Tibial artery (tissue), 4 donors: Measurements from ENCODE around the gene THSD4.

ENCODE experiments used
- DNase-seq, 2 donors: peaks; one replicate each; pipeline ENCODE4 v3.0.0-alpha.2; 2019
- H3K27ac ChIP-seq, 2 donors: fragments of 200-600 bp; sonication (generic) in 1 of 2; 1 replicate in 1 of 2; 2 replicates in 1 of 2; pipeline ENCODE4 v1.5.1; 2018 to 2019; ENCODE audit warnings: mild to moderate bottlenecking in 1 of 2
- H3K27me3 ChIP-seq, 2 donors: fragments of 200-600 bp; sonication (generic) in 1 of 2; one replicate each; pipeline versions ENCODE4 v1.5.1 to v1.6.0; 2016 to 2019
- H3K36me3 ChIP-seq, 3 donors: fragments of 200-600 bp; sonication (generic) in 2 of 3; one replicate each; pipeline ENCODE4 v1.5.1; 2016 to 2019; ENCODE audit warnings: mild to moderate bottlenecking in 2 of 3
- H3K4me1 ChIP-seq, 4 donors: fragments of 200-600 bp; sonication (generic) in 2 of 4; 1 replicate in 3 of 4; 2 replicates in 1 of 4; pipeline ENCODE4 v1.5.1; 2016 to 2019
- H3K4me3 ChIP-seq, 2 donors: fragments of 200-600 bp; sonication (generic) in 1 of 2; 1 replicate in 1 of 2; 2 replicates in 1 of 2; pipeline ENCODE4 v1.5.1; 2018 to 2019; ENCODE audit warnings: mild to moderate bottlenecking in 2 of 2
- H3K9me3 ChIP-seq, 3 donors: fragments of 200-600 bp; sonication (generic) in 1 of 3; one replicate each; pipeline ENCODE4 v1.5.1; 2016 to 2019
- intact Hi-C: fragments of 100-400 bp; cut with DNase I; formaldehyde crosslinking; loops from one replicate; pipeline ENCODE4 v1.15.0; 2023; ENCODE audit warnings: low total_unique reads
- TF ChIP-seq, protein P1 (sequence below), 2 experiments: fragments of 200-600 bp in 1 of 2; fragments of 450-650 bp in 1 of 2; IDR thresholded peaks; one replicate each; pipeline ENCODE4 v1.5.1; 2017 to 2019; ENCODE audit warnings: antibody characterized with exemption in 2 of 2, mild to moderate bottlenecking in 1 of 2, moderate library complexity in 1 of 2

The THSD4 gene

DNA sequence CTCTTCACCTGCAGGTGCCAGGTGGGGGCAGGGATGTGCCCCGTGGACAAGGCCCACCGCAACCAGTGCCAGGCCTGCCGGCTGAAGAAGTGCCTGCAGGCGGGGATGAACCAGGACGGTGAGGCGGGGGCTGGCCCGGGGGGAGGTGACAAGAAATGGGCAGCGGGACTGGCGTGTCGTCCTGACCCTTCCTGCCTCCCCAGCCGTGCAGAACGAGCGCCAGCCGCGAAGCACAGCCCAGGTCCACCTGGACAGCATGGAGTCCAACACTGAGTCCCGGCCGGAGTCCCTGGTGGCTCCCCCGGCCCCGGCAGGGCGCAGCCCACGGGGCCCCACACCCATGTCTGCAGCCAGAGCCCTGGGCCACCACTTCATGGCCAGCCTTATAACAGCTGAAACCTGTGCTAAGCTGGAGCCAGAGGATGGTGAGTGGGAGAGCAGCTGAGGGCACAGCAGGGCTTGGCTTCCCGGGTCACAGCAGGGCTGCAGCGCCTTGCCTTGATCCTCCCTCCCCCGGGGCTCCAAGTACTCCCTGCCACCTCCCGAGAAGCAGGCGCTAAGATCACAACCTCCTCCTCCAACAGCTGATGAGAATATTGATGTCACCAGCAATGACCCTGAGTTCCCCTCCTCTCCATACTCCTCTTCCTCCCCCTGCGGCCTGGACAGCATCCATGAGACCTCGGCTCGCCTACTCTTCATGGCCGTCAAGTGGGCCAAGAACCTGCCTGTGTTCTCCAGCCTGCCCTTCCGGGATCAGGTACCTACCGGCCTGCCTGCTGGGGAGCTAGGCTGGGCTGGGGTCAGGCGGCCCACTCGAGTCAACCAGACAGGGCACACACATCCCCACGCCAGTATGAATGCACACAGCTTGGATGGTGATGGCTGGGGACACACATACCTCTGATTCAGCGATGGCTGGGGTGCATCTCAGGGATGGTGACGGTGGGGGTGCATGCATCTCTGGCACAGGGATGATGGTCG, 696.8 kb downstream of the THSD4 start:
- no peaks in the 10 kb centered on the region for H3K27me3 ChIP-seq
- no peak overlapping the region for H3K27ac ChIP-seq
- no peaks in the 10 kb centered on the region for H3K9me3 ChIP-seq
- intact Hi-C loops, result no loop called here
- DNase-seq, result no peak
- peaks cover 0 to 14% (median 13%) of the 10 kb centered on the region in 4 donors for H3K4me1 ChIP-seq
- TF ChIP-seq, protein P1, sequence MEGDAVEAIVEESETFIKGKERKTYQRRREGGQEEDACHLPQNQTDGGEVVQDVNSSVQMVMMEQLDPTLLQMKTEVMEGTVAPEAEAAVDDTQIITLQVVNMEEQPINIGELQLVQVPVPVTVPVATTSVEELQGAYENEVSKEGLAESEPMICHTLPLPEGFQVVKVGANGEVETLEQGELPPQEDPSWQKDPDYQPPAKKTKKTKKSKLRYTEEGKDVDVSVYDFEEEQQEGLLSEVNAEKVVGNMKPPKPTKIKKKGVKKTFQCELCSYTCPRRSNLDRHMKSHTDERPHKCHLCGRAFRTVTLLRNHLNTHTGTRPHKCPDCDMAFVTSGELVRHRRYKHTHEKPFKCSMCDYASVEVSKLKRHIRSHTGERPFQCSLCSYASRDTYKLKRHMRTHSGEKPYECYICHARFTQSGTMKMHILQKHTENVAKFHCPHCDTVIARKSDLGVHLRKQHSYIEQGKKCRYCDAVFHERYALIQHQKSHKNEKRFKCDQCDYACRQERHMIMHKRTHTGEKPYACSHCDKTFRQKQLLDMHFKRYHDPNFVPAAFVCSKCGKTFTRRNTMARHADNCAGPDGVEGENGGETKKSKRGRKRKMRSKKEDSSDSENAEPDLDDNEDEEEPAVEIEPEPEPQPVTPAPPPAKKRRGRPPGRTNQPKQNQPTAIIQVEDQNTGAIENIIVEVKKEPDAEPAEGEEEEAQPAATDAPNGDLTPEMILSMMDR (IDR thresholded peaks at IDR 0.05), result no peak
- H3K4me3 ChIP-seq, result no peak overlapping the region
- H3K36me3 ChIP-seq, result no peaks in the 10 kb centered on the region

DNA sequence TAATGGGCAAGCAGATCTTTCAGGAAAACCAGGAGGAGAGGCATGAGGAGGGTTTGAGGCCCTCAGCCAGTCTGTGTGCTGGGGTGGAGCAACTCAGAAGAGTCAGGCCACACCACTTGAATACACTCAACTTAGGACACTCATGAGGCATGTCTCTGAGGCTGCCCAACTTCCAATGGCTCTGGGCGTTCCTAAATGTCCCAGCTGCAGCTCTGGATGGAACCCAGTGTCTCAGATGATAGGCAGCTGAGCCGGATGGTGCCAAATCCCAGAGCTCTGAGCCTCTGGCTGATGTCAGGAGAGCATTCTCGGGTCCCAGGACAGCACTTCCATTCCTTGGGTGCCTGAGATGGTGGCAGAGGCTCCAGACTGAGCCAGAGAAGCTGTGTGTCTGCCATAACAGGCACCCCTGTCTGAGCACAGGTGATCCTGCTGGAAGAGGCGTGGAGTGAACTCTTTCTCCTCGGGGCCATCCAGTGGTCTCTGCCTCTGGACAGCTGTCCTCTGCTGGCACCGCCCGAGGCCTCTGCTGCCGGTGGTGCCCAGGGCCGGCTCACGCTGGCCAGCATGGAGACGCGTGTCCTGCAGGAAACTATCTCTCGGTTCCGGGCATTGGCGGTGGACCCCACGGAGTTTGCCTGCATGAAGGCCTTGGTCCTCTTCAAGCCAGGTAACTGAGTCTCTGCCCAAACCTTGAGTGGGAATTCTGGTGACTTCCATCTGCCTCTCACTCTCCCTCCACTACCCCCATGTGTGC, 697.9 kb downstream of the THSD4 start:
- Histone ChIP-seq H3K27ac (no peak overlapping the region), H3K9me3 (no peaks in the 10 kb centered on the region), H3K27me3 (no peaks in the 10 kb centered on the region), H3K4me3 (no peak overlapping the region), H3K4me1 (peaks cover 0 to 3% (median 2%) of the 10 kb centered on the region in 4 donors), H3K36me3 (no peaks in the 10 kb centered on the region)
- intact Hi-C loops, result no loop called here
- no peak for DNase-seq
- TF ChIP-seq, protein P1 (IDR thresholded peaks at IDR 0.05), result no peak

DNA sequence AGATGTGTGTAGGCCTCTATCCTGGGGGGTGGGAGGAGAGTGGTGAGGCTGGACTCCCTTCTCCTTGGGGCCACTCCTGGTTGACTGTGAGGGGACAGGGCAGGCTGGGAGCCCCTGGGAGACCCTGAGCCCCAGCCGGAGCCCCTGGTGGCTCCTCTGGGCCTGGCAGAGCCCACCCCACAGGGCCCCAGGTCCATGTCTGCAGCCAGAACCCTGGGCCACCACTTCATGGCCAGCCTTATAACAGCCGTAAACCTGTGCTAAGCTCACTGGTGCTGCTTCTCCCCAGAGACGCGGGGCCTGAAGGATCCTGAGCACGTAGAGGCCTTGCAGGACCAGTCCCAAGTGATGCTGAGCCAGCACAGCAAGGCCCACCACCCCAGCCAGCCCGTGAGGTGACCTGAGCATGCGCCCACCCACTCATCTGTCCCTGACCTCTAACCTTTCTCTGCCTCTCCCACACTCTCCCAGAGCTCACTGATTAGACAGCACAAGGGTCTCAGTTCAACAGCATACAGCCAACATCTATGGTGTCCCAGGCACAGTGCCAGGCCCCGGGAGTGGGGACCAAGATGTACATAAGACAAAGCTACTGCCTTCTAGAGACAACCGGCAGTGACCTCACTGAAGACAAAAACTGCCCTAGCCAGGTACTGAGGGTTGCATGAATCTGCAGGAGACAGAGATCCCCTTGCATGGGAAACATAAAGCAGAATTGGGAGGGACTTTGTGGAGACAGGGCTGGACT, 698.6 kb downstream of the THSD4 start:
- DNase-seq, result no peak
- no peaks in the 10 kb centered on the region for H3K27me3 ChIP-seq
- no peak overlapping the region for H3K27ac ChIP-seq
- H3K4me3 ChIP-seq, result no peak overlapping the region
- H3K36me3 ChIP-seq, result no peaks in the 10 kb centered on the region
- intact Hi-C loops, result no loop called here
- H3K4me1 ChIP-seq, result no peaks in the 10 kb centered on the region
- TF ChIP-seq, protein P1 (IDR thresholded peaks at IDR 0.05), result no peak
- no peaks in the 10 kb centered on the region for H3K9me3 ChIP-seq

DNA sequence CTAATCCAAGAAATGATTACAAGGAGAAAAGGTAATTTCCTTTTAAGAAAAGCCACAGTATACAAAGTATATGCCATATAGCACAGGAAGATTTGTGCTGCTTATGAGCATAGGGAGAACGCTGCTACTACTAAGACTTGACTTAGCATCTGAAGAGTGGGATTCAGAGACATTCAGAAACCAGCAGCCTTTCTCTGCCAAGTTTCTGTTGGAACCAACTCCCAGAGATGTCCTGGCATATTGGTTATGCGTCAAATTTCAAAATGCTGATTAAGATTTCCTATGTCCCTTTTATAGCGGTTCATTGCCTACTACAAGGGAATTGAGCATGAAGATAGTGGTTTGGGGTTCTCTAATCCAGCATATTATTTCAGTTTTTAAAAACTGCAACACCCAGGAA, 700.0 kb downstream of the THSD4 start:
- H3K4me1 ChIP-seq, result no peaks in the 10 kb centered on the region
- H3K27ac ChIP-seq, result no peak overlapping the region
- H3K27me3 ChIP-seq, result no peaks in the 10 kb centered on the region
- no peaks in the 10 kb centered on the region for H3K36me3 ChIP-seq
- H3K4me3 ChIP-seq, result no peak overlapping the region
- H3K9me3 ChIP-seq, result peaks cover 0 to 3% (median 0%) of the 10 kb centered on the region in 3 donors
- intact Hi-C loops, result no loop called here
- TF ChIP-seq, protein P1 (IDR thresholded peaks at IDR 0.05), result no peak
- DNase-seq, result no peak

DNA sequence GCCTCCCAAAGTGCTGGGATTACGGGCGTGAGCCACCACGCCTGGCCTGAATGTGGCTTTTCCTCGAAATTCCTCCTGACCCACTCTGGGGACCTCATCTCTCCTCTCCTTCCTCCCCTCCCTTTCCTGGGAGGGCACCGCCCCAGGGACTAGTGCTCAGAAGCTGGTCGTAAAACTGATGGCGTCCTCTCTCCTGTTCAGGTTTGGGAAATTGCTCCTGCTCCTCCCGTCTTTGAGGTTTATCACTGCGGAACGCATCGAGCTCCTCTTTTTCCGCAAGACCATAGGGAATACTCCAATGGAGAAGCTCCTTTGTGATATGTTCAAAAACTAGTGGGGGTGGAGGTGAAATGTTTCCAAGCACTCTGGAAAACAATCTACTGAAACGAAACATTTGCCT, 702.1 kb downstream of the THSD4 start:
- TF ChIP-seq, protein P1 (IDR thresholded peaks at IDR 0.05), result no peak
- intact Hi-C loops, result no loop called here

More for the DNA sequence above, 702.1 kb downstream of the THSD4 start:
- H3K36me3 ChIP-seq, result peaks cover 9 to 11% (median 10%) of the 10 kb centered on the region in 3 donors
- H3K4me3 ChIP-seq, result no peak overlapping the region
- DNase-seq, result no peak
- H3K4me1 ChIP-seq, result no peaks in the 10 kb centered on the region
- H3K9me3 ChIP-seq, result peaks cover 0 to 15% (median 7%) of the 10 kb centered on the region in 3 donors
- H3K27me3 ChIP-seq, result no peaks in the 10 kb centered on the region
- H3K27ac ChIP-seq, result no peak overlapping the region
